GM23248 (cell line): Measurements from ENCODE around the gene POLN. TPM values are rescaled to one million over a fixed set of nuclear protein-coding genes. Genes with fewer than 3 reads are reported as not detected.

Experiments
- DNase-seq: peaks from one replicate; pipeline ENCODE4 v3.0.0-alpha.2; 2015
- H2AFZ ChIP-seq: fragments of 200-600 bp; sonication (generic); 2 replicates; pipeline ENCODE4 v1.6.1; 2016; ENCODE audit warnings: antibody characterized with exemption
- H3F3A ChIP-seq: fragments of 200-600 bp; sonication (generic); 2 replicates; pipeline ENCODE4 v1.6.1; 2016; ENCODE audit warnings: mild to moderate bottlenecking, antibody characterized with exemption, mixed run types; ENCODE audit not compliant: insufficient read depth
- H3K27ac ChIP-seq: fragments of 200-600 bp; sonication (generic); 2 replicates; pipeline ENCODE4 v1.5.1; 2016; ENCODE audit warnings: mild to moderate bottlenecking
- H3K27me3 ChIP-seq: fragments of 200-600 bp; sonication (generic); replicated peaks from 2 replicates; pipeline ENCODE4 v1.6.1; 2016; ENCODE audit warnings: mild to moderate bottlenecking; ENCODE audit not compliant: insufficient read depth
- H3K36me3 ChIP-seq: fragments of 200-600 bp; sonication (generic); 2 replicates; pipeline ENCODE4 v1.6.1; 2016; ENCODE audit warnings: low read depth, mild to moderate bottlenecking
- H3K4me1 ChIP-seq: fragments of 200-600 bp; sonication (generic); 2 replicates; pipeline ENCODE4 v1.6.1; 2016; ENCODE audit warnings: mild to moderate bottlenecking; ENCODE audit not compliant: insufficient read depth
- H3K4me2 ChIP-seq: fragments of 200-600 bp; sonication (generic); one replicate; pipeline ENCODE4 v1.6.1; 2016; ENCODE audit warnings: mild to moderate bottlenecking; ENCODE audit not compliant: unreplicated experiment
- H3K4me3 ChIP-seq: fragments of 200-600 bp; sonication (generic); 2 replicates; pipeline ENCODE4 v1.5.1; 2016; ENCODE audit warnings: mild to moderate bottlenecking
- H3K79me2 ChIP-seq: fragments of 200-600 bp; sonication (generic); 2 replicates; pipeline ENCODE4 v1.6.1; 2016; ENCODE audit warnings: mild to moderate bottlenecking; ENCODE audit not compliant: insufficient read depth
- H3K9ac ChIP-seq: fragments of 200-600 bp; sonication (generic); 2 replicates; pipeline ENCODE4 v1.6.1; 2016; ENCODE audit warnings: mild to moderate bottlenecking
- H3K9me2 ChIP-seq: fragments of 200-600 bp; sonication (generic); 2 replicates; pipeline ENCODE4 v1.6.1; 2016; ENCODE audit warnings: mixed run types, mild to moderate bottlenecking, moderate library complexity; ENCODE audit not compliant: insufficient read depth
- H3K9me3 ChIP-seq: fragments of 200-600 bp; sonication (generic); one replicate; pipeline ENCODE4 v1.6.1; 2017; ENCODE audit warnings: low read depth
- H4K20me1 ChIP-seq: fragments of 200-600 bp; sonication (generic); 2 replicates; pipeline ENCODE4 v1.6.0; 2016; ENCODE audit not compliant: insufficient read depth
- EZH2 ChIP-seq: fragments of 200-600 bp; sonication (generic); IDR thresholded peaks from 2 replicates; pipeline ENCODE4 v1.6.1; 2018; ENCODE audit warnings: antibody characterized with exemption, mild to moderate bottlenecking; ENCODE audit not compliant: insufficient read depth, poor library complexity, severe bottlenecking
- EZH2phosphoT487 ChIP-seq: fragments of 200-600 bp; sonication (generic); IDR thresholded peaks from 2 replicates; pipeline ENCODE4 v1.6.1; 2018; ENCODE audit warnings: antibody characterized with exemption, moderate library complexity, mild to moderate bottlenecking, low read depth; ENCODE audit not compliant: insufficient read depth
- WGBS, 2 experiments: methylation state at CpG; one replicate each; pipeline ENCODE4 v1.1.6; 2015 to 2017; ENCODE audit warnings: low lambda C conversion rate in 2 of 2, low coverage in 1 of 2; ENCODE audit errors: missing lambda C conversion rate in 2 of 2; 5-methylcytosine and 5-hydroxymethylcytosine counted together
- in situ Hi-C: fragments of 300-500 bp; cut with MboI; formaldehyde crosslinking; loops from 2 replicates; pipeline ENCODE4 v1.15.0; 2020
- polyA plus RNA-seq: library from polyadenylated mRNA; unstranded; fragments of >200 nt; fragmentation: Nextera tagmentation; extraction: Ambion mirVana; gene quantifications from 2 replicates; pipeline ENCODE4 v1.2.1, GENCODE V29; 2016
- total RNA-seq: library from RNA; depleted of rRNA; stranded (reverse); fragments of >200 nt; shearing (Covaris generic); gene quantifications from 2 replicates; pipeline ENCODE4 v1.2.3, GENCODE V29; 2014

Gene POLN
- total and polyA plus RNA-seq, 2 experiments from 2014 or later, result 1.6 to 3.9 TPM

GRCh38 chr4:2256781-2257191, 14.9 kb upstream of the POLN start:
- Histone ChIP-seq H3K4me3 (no peak overlapping the region), H3K27me3 (no peaks in the 10 kb centered on the region), H3K4me2 (no peak overlapping the region), H3K27ac (no peak overlapping the region), H3K9ac (no peak overlapping the region), H3K9me3 (no peaks in the 10 kb centered on the region), H3K4me1 (0 out of 2 replicates have a peak, but pooled peaks cover 8% of the 10 kb centered on the region), H3K9me2 (no peaks in the 10 kb centered on the region), H3K36me3 (peaks cover 4% of the 10 kb centered on the region; the same call in 1 of the 2 replicates), H4K20me1 (no peaks in the 10 kb centered on the region; the same call in 1 of the 2 replicates), H3K79me2 (peaks cover 79% of the 10 kb centered on the region), H3F3A (no peaks in the 10 kb centered on the region), H2AFZ (no peak overlapping the region)
- no peak for DNase-seq
- 70 to 72% methylated on average over 11 to 12 of the region's 12 CpGs for WGBS, 2 experiments
- in situ Hi-C loops, result no loop called here
- TF ChIP-seq EZH2 (no peak), EZH2phosphoT487 (no peak)

- no peak overlapping the region for H3K4me3 ChIP-seq
- no peak overlapping the region for H3K27ac ChIP-seq
- no peaks in the 10 kb centered on the region for H3F3A ChIP-seq
- no peak overlapping the region for H3K4me2 ChIP-seq
- in situ Hi-C loops, result no loop called here
- no peaks in the 10 kb centered on the region; the same call in 1 of the 2 replicates for H4K20me1 ChIP-seq
- H3K4me1 ChIP-seq, result 0 out of 2 replicates have a peak, but pooled peaks cover 8% of the 10 kb centered on the region
- no peak overlapping the region for H3K9ac ChIP-seq
- H3K36me3 ChIP-seq, result peaks cover 4% of the 10 kb centered on the region; the same call in 1 of the 2 replicates
- no peaks in the 10 kb centered on the region for H3K9me2 ChIP-seq
- peaks cover 78% of the 10 kb centered on the region for H3K79me2 ChIP-seq
- H2AFZ ChIP-seq, result no peak overlapping the region
- 53 to 57% methylated on average over 8 of the region's 8 CpGs for WGBS, 2 experiments
- H3K27me3 ChIP-seq, result no peaks in the 10 kb centered on the region
- no peak for TF ChIP-seq EZH2phosphoT487
- TF ChIP-seq EZH2, result no peak
- no peak for DNase-seq
- H3K9me3 ChIP-seq, result no peaks in the 10 kb centered on the region
These were observed 14.3 kb upstream of the POLN start for GRCh38 chr4:2256156-2256731.

- in situ Hi-C loops, result no loop called here
- DNase-seq, result no peak
- Histone ChIP-seq H3K4me2 (no peak overlapping the region), H3K27me3 (no peaks in the 10 kb centered on the region), H3K9me2 (no peaks in the 10 kb centered on the region), H3K79me2 (peaks cover 72% of the 10 kb centered on the region), H3K9ac (no peak overlapping the region), H4K20me1 (no peaks in the 10 kb centered on the region; the same call in 1 of the 2 replicates), H3F3A (no peaks in the 10 kb centered on the region), H3K27ac (no peak overlapping the region), H3K9me3 (no peaks in the 10 kb centered on the region), H3K4me1 (0 out of 2 replicates have a peak, but pooled peaks cover 8% of the 10 kb centered on the region), H2AFZ (no peak overlapping the region), H3K36me3 (peaks cover 4% of the 10 kb centered on the region; the same call in 1 of the 2 replicates), H3K4me3 (no peak overlapping the region)
- 72 to 73% methylated on average over 18 of the region's 18 CpGs for WGBS, 2 experiments
- no peak for TF ChIP-seq EZH2phosphoT487
- TF ChIP-seq EZH2, result no peak
These were observed 13.7 kb upstream of the POLN start for GRCh38 chr4:2255501-2256155.

GRCh38 chr4:2254665-2255500, 13.0 kb upstream of the POLN start:
- Histone ChIP-seq H3F3A (no peaks in the 10 kb centered on the region), H3K36me3 (peaks cover 4% of the 10 kb centered on the region; the same call in 1 of the 2 replicates), H3K27me3 (no peaks in the 10 kb centered on the region), H3K27ac (no peak overlapping the region), H3K9me2 (no peaks in the 10 kb centered on the region), H3K79me2 (peaks cover 65% of the 10 kb centered on the region), H3K9me3 (no peaks in the 10 kb centered on the region), H2AFZ (no peak overlapping the region), H3K4me3 (no peak overlapping the region), H3K4me2 (no peak overlapping the region), H3K4me1 (0 out of 2 replicates have a peak, but pooled peaks cover 3% of the 10 kb centered on the region), H3K9ac (no peak overlapping the region), H4K20me1 (no peaks in the 10 kb centered on the region; the same call in 1 of the 2 replicates)
- no peak for TF ChIP-seq EZH2
- 82 to 86% methylated on average over 32 of the region's 32 CpGs for WGBS, 2 experiments
- in situ Hi-C loops, result no loop called here
- DNase-seq, result no peak
